GM21576 (cell line): ENCODE results near the gene CLCNKA.
"Not testable (repeated sequence)": the region's sequence is repeated elsewhere in the genome, so short reads cannot be mapped to it uniquely, and the experiment has no call there.

Source experiments
- ATAC-seq: cut with Tn5 transposase; IDR thresholded peaks from one replicate; pipeline ENCODE4 v1.9.1; 2021; ENCODE audit warnings: mild to moderate bottlenecking, moderate library complexity; ENCODE audit not compliant: unreplicated experiment

The CLCNKA gene

DNA sequence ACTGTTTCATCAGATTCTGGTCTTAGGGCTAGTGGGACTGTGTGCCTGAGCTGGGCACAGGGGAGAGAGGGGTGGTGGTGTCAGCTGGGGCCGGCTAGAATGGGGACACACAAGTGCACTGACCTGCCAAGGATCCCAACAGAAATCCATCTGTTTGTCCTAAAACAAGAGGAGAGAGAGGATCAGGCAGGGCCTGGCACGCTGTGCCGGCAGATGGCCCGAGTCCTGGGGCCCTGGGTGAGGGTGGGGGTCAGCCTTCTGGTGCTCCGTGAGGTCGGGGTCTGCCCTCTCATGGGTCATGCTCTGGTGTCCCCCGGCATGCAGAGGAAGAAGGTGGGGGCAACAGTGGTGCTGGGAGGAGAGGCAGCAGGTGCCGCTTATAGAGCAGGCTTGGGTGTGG lies 18.0 kb downstream of the CLCNKA start:
- not testable (repeated sequence) for ATAC-seq

DNA sequence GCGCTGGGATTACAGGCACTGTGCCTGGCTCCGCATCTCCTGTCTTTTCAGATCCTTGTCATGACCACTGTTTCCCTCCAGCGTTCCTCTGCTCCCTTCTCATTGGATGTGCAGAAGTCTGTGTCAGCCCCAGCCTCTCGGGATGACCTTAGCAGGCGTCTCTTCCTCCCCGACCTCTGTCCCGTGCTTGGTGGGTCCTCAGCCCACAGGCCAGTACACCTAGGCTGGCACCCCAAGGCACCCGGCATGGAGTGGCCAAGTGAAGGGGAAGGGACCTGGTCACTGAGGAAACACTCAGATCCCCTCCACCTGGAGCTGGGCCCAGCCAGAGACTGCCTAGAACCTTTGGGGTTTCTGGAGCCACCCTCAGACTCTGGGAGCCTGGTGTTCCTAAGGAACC lies 19.4 kb downstream of the CLCNKA start:
- no peak for ATAC-seq

DNA sequence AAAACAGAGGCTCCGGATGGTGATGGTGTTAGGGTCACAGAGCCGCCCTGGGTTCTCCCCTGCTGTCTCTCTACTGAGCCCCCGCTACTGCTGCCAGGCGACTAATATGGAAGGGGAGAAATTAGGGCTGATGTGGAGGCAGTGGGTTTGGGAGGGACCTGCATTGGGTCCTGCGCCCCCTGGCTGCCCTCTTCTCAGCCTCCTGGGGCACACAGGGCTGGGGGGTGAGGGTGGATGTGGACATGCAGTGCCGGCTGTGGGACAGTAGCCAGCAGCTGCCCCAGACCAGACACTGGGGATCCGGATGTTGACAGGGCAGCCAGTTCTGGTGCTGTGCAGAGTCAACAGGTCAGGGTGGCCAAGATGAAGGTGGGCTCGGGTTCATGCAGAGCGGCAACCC lies 20.3 kb downstream of the CLCNKA start:
- ATAC-seq, result no peak

DNA sequence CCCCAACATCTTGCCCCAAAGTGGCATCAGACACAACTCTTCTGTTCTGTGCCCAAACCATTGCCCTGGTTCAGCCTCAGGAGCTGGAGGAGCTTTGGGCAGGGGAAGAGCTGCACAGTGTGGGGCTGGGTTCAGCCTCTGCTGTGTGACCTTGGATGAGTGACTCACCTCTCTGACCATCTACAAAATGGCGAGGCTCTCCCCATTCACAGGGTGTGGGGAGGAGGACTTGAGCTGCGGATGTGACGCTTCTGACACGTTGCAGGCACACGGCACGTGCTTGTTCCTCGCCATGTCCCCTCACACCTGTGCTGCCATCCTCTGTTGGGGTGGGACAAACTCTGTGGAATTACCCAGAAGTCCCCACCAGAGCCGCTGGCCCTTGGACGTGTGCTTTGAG lies 20.8 kb downstream of the CLCNKA start:
- ATAC-seq, result not testable (repeated sequence)

DNA sequence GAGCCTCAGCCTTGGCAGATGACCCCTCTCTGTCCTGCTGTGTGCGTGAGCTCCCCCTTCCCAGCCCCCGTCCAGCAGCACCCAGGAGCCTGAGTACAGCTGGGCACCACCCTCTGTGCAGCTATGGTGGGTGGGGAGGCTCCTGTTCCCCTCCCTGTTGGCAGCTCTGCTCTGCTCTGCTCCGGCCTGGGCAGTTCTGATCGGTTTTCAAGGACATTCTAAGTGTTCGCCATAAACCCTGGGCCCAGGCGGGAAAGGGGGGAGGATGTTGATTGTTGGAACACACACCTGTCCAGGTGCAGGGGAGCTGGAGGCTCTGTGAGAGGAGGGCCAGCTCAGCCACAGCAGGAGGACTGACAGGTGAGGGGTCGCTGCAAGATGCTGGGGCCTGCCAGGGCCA lies 21.7 kb downstream of the CLCNKA start, which contains the start of gene CLCNKB:
TSS of gene CLCNKB (plus strand) at position 262 of the 400 bp plus-strand sequence. CDS start 711 bp downstream, outside the sequence.
- ATAC-seq, result no peak

DNA sequence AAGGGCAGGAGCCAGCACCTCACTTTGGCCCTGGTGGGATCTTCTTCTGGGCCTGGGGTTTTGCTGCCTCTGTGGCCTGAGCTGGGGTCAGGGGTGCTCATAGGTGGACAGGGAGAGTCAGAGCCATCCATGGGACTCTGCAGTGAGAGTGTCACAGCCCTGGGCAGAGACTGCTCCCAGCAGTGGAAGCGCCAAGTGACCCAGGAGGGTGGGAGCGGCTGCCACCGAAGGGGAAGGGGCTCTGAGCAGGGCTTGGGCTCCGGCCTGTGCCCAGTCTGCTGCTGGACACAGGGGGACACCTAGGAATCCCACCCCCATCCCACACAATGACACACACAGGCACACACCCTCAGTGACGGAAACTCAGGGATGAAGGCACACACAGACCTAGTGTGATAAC lies 22.1 kb downstream of the CLCNKA start:
- ATAC-seq, result no peak

DNA sequence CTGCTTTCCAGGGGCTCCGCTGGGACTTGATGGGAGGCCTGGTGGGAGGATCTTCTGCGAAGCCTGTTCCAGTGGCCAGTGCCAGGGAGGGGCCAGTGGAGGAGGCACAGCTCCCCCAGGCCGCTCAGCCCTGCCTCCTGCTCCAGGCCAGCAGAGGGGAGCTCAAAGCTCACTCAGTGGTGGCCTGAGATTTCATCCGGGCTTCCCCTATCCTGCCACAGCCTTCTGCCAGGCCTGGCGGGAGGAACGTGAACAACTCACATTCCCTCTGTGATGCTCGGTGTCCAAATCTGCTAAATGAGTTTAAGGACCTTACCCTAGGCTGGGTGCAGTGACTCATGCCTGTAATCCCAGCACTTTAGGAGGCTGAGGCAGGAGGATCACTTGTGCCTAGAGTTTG lies 25.0 kb downstream of the CLCNKA start:
- ATAC-seq, result no peak

DNA sequence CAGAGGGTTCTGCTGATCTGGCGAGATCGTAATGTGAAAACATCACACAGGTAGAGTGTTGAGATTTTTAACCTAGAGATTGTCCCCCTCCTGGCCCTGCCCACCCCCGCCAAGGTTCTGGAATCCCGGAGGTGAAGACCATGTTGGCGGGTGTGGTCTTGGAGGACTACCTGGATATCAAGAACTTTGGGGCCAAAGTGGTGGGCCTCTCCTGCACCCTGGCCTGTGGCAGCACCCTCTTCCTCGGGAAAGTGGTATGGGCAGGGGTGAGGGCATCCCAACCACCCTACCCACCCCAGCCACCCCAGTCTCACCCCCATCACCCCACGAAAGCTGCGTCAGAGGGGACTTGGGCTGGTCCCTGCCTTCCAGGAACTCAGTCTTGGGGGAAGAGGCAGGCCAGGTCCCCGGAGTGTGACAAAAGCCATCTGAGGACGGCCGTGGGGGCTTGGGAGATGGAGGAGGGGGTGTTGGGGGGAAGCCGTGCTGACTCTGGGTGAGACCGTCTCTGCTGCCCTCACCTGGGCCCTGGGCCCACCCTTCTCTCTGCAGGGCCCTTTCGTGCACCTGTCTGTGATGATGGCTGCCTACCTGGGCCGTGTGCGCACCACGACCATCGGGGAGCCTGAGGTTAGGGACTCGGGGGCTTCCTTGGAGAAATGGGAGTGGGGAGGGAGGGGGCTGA lies 26.1 kb downstream of the CLCNKA start:
- ATAC-seq, result no peak

DNA sequence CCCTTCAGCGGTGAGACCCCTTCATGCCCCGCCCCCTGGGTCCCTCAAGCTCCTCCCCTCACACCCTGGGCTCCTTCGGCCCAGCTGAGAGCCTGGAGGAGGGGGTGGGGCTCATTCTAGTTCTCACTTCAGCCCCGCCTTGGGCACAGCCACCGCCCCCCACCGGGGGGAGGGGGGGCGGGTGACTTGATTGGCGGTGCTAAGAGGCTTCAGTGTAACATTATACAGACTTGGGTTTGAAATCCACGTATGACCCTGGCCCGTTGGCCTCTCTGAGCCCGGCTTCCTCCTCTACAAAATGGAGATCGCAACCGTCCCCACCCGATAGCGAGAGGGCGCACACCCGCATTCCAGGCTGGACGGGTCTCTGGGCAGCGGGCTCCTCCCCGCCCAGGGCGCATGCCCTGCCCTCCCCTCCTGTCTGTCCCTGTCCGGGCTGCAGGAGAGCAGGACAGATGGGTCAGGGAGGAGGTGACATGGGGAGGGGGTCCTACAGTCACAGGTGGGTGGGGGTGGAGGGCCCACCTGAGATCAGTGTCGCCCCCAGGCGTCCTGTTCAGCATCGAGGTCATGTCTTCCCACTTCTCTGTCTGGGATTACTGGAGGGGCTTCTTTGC lies 26.8 kb downstream of the CLCNKA start:
- no peak for ATAC-seq

DNA sequence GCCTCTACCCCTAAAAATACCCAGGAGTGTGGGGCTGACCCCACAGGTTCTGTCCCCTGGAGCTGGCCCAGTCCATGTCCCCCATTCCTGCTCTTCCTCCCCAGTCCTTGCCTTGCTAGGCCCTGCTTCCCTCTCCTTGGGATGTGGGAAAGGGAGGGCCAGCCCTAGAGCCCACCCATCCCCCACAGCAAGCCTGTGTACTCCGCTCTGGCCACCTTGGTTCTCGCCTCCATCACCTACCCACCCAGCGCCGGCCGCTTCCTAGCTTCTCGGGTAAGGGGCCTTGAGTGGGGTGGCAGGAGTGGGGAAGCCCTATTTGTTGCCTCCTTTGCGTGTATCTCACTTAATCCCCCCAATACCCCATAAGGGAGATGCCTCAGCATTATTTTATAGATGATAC lies 28.5 kb downstream of the CLCNKA start:
- no peak for ATAC-seq

DNA sequence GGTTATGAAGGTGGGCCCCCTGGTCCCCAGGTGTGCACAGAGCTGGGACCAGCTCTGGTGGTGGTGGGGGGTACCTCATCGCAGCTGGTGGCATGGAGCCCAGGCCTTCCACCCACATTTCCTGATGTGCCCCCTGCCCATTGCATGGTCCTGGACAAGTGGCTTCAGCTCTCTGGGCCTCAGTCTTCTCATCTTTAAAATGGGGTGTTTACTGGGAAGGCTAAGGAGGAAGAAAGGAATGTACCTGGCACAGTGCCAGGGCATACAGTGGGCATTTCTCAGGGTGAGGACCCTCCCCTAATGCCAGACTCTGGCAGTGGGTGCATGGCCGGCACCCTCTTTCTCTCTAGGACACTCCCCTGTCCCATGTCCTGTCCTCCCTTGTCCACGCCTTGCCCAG lies 29.2 kb downstream of the CLCNKA start:
- no peak for ATAC-seq

DNA sequence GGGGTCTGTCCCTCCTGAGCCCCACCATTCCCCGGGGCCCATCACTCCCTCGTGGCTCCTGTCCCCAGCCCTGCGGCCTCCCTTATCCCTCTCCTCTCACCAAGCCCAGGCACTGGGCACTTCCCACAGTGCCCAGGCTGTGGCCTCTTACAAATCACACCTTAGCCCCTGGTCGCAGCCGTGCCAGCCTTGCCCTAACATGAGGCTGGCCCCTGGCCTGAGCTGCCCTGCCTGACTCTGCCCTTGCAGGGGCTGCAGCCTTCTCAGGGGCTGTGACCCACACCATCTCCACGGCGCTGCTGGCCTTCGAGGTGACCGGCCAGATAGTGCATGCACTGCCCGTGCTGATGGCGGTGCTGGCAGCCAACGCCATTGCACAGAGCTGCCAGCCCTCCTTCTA lies 30.1 kb downstream of the CLCNKA start:
- not testable (repeated sequence) for ATAC-seq

DNA sequence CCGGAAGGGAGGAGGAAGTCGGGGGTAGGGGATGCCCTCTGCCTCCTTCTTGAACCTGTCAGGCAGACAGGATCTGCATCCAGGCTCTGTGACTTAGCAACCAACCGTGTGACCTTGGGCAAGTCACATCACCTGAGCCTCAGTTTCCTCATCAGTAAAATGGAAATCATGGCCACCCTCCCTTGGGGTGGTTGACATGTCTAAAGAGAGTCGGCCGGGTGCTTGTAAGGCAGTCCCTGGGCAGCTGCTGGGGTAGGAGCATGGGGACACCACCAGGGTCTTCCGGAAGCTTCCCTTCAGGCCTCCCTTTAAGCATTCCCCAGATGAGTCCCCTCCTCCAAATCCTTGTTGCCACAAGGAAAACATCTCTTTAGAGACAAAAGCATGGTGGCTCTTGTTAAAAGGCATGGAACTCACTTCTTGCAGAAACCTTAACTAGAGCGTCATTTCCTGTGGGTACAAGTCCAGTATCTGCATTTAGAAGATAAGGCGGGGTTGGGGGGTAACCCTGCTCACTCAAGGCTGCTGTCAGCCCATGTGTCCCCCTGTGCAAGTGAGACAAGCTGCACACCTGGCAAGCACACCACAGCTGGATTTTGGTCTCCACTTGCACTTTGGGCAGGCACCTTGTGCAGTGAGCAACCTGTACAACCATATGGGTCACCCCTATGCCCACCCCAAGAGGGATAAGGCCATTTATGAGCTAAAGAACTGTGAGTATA lies 32.1 kb downstream of the CLCNKA start:
- ATAC-seq, result no peak

DNA sequence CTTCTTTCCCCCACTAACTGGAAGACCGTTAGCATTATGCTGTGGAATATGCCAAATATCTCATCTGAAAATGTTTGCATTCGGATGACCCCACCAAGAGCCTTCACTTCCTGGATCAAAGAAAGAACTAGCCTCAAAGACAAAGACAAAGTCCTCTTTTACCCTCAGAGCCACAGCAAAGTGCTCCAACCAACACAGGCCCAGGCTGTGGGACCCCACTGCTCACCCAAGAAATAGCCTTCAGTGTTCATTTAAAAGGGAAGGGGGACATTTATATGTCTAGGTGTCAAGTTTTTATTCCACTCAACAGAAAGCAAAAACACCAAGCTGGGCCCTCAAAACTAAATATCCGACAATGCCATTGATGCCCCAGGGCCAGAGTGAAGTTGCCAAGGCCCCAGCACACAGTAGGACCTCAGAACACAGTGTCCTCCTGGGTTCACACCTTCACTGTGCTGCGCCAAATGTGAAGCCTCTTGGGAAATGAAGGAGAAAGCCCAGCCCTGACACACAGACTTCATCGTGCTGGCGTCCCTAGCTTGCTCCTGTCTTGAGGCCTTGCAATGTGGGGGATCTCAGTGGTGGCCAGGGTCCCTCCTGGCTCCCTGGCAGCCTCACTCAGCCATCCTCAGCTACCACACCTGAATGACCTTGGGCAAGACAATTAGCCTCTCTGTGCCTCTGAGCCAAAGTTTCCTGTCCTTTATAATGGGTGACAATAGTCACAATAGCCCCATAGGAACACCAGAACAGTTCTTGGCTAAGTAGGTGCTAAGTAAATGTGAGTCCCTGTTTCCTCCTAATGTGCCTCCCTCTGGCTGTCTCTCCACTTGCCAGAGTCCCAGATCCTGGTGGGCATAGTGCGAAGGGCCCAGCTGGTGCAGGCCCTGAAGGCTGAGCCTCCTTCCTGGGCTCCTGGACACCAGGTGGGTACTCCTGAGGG lies 33.0 kb downstream of the CLCNKA start:
- no peak for ATAC-seq

DNA sequence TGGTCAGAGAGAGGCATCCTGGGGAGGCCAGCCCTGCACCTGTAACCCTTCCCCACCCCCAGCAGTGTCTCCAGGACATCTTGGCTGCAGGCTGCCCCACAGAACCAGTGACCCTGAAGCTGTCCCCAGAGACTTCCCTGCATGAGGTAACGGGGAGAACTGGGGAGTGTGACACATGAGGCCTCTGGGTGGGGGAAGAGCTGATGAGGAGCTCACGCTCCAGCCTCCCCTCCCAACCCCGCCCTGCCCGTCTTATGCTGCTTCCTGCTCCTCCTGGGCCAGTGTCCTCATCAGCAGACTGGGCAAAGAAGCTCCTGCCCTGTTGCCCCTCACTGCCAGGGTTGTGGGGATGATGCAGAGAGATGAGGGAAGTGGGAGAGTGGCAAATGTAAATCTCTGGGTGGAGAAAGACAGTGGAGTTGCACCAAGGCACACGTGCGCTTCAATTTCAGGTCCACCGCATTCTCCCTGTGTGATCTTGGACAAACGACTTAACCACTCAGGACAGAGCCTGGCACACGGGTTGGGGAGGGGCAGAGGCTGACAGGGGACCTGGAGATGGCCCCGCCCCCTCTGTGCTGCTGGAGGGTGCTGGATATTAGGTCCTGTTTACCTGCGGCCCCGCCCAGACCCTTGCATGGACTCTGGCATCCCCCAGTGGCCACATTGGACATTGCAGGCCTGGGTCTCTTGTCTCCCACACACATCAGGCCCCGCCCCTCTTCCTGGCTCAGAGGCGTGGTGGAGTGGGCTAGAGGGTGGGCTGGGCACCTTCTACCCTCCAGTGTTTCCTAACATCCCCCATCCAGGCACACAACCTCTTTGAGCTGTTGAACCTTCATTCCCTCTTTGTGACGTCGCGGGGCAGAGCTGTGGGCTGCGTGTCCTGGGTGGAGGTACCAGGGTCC lies 34.0 kb downstream of the CLCNKA start:
- peak; percentile 81 for ATAC-seq

DNA sequence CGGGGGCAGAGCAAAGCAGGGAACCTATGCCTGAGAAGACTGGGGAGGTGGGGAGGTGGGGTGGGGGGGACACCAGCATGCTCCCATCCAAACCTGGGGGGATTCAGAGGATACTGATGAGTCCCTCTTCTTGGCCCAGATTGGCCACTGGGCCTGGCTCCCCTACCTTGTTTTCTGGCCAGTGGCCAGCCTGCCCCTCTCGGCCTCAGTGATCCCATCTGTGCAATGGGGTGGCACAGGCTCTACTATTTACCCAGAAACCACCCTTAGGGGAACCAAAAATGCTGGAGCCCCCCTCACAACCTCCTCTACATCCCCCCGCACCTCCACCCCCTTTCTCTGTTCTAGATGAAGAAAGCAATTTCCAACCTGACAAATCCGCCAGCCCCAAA lies 34.7 kb downstream of the CLCNKA start:
- not testable (repeated sequence) for ATAC-seq

DNA sequence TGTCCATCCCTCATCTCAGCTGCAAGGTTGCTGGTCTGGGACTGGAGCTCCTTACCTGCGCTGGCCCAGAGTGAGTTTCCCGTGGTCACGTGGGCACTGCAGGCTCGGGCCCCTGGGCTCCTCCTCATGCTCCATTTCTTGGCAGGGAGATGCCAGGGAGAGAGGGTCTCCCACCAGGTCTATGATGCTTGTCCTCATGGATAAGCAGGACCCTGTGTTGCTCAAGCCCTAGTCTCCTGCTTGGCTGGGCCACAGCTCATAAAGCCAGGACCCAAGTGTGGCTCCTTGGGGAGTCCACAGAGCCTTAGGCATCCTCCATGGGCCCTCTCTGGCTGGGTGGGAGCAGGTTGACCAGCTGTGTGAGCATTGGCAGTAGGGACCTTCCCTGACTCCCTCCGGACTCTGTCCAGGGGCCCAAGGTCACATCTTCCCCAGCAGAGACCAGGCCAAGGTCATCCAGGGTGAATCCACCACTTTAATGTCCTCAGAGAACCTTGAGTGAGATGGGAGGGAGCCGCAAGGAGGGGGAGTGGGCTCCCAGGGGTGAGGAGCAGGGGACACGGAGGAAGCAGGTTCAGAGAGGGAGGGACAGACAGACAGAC lies 35.6 kb downstream of the CLCNKA start:
- ATAC-seq, result not testable (repeated sequence)

DNA sequence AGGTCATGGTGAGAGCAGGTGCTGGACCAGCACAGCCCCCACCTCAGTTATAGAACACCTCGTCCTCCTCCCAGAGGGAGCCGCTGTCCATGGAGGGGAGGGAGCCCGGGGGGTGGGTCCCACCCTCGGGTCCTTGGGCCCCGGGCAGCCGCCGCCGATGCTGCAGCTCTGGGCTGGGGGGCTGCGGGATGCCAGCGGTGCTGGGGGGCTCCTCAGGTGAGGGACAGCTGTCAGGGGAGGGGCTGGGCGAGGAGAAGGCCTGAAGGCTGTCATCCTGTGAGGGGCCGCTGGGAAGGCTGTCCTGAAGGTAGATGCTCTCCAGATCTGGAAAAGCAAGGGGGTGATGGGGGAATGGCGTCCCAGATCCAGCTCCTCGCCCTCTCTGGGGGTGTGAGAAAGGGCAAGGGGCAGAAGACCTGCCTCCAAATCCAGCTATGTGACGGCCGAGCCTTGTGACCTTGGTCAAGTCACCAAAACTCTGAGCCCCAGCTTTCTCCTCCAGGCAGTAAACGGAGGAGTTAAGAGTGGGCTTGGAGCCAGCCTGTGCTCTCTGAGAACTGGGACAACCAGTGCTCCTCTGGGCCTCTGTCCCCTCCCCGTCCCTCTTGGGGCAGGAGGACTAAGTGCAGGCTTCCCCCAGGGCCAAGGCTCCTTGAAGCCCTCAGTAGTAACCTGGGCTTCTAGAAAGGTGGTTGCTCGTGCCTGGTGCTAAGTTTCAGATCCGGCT lies 36.7 kb downstream of the CLCNKA start:
- ATAC-seq, result not testable (repeated sequence)

DNA sequence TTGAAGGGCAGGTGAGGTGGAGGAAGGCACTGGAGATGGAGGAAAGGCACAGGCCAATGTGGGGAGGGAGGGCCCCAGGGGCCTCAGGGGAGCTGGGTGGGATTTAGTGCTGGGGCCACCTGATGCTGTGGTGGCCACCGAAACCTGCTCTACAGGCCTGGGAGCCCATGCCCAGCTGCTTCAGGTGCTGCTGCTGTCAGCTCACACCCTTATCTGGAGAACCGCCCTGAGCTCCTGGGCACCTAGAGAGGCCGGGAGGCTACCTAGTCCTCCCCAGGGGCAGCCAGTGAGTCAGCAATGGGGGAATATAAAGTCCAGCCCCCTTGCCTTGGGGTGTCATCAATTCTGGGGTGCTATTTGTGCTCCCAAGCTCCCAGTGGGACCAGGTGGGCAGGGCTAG lies 39.4 kb downstream of the CLCNKA start:
- ATAC-seq, result no peak
